ENCODE data around the gene SLC9A6.
"Not testable (repeated sequence)": the region's sequence is repeated elsewhere in the genome, so short reads cannot be mapped to it uniquely, and the experiment has no call there.

The SLC9A6 gene

GRCh38 chrX:136065044-136065671 lies 79.9 kb downstream of the SLC9A6 start:
- Histone ChIP-seq H3K4me3 (ENCODE audit: low read length) (no peak overlapping the region), H3K9ac (ENCODE audit: low read length) (peak overlapping the region; percentile 36), H3K9me3 (ENCODE audit: control insufficient read depth, low read length) (no peaks in the 10 kb centered on the region), H3K4me1 (ENCODE audit: control insufficient read depth, insufficient read depth, low read length) (peaks cover 30% of the 10 kb centered on the region), H3K36me3 (ENCODE audit: control insufficient read depth, insufficient read depth, low read length, severe bottlenecking) (no peaks in the 10 kb centered on the region), H3K27me3 (replicated peaks; ENCODE audit: control insufficient read depth, insufficient read depth, low read length) (peaks cover 20% of the 10 kb centered on the region)
- peak; percentile 53 for DNase-seq (ENCODE audit: low read depth)

GRCh38 chrX:136067097-136067496 lies 81.9 kb downstream of the SLC9A6 start:
- no peaks in the 10 kb centered on the region for H3K36me3 ChIP-seq (ENCODE audit: control insufficient read depth, insufficient read depth, low read length, severe bottlenecking)
- peaks cover 30% of the 10 kb centered on the region for H3K4me1 ChIP-seq (ENCODE audit: control insufficient read depth, insufficient read depth, low read length)
- peaks cover 6% of the 10 kb centered on the region for H3K27me3 ChIP-seq (replicated peaks; ENCODE audit: control insufficient read depth, insufficient read depth, low read length)
- H3K9me3 ChIP-seq (ENCODE audit: control insufficient read depth, low read length): no peaks in the 10 kb centered on the region
- no peak overlapping the region for H3K4me3 ChIP-seq (ENCODE audit: low read length)
- DNase-seq (ENCODE audit: low read depth): no peak
- H3K9ac ChIP-seq (ENCODE audit: low read length): no peak overlapping the region

GRCh38 chrX:136067966-136068365 lies 82.7 kb downstream of the SLC9A6 start:
- no peak overlapping the region for H3K9ac ChIP-seq (ENCODE audit: low read length)
- H3K27me3 ChIP-seq (replicated peaks; ENCODE audit: control insufficient read depth, insufficient read depth, low read length): peaks cover 11% of the 10 kb centered on the region
- H3K4me3 ChIP-seq (ENCODE audit: low read length): no peak overlapping the region
- H3K9me3 ChIP-seq (ENCODE audit: control insufficient read depth, low read length): no peaks in the 10 kb centered on the region
- H3K36me3 ChIP-seq (ENCODE audit: control insufficient read depth, insufficient read depth, low read length, severe bottlenecking): no peaks in the 10 kb centered on the region
- no peak for DNase-seq (ENCODE audit: low read depth)
- H3K4me1 ChIP-seq (ENCODE audit: control insufficient read depth, insufficient read depth, low read length): peaks cover 23% of the 10 kb centered on the region

- no peak overlapping the region for H3K9ac ChIP-seq (ENCODE audit: low read length)
- no peak overlapping the region for H3K4me3 ChIP-seq (ENCODE audit: low read length)
- H3K9me3 ChIP-seq (ENCODE audit: control insufficient read depth, low read length): peaks cover 6% of the 10 kb centered on the region
- no peak for DNase-seq (ENCODE audit: low read depth)
- H3K4me1 ChIP-seq (ENCODE audit: control insufficient read depth, insufficient read depth, low read length): no peaks in the 10 kb centered on the region
- H3K36me3 ChIP-seq (ENCODE audit: control insufficient read depth, insufficient read depth, low read length, severe bottlenecking): no peaks in the 10 kb centered on the region
- H3K27me3 ChIP-seq (replicated peaks; ENCODE audit: control insufficient read depth, insufficient read depth, low read length): peaks cover 38% of the 10 kb centered on the region
These were observed 91.7 kb downstream of the SLC9A6 start for GRCh38 chrX:136076942-136077341.

- H3K4me1 ChIP-seq (ENCODE audit: control insufficient read depth, insufficient read depth, low read length): no peaks in the 10 kb centered on the region
- peaks cover 6% of the 10 kb centered on the region for H3K9me3 ChIP-seq (ENCODE audit: control insufficient read depth, low read length)
These were observed 95.5 kb downstream of the SLC9A6 start for GRCh38 chrX:136080766-136081165.

GRCh38 chrX:136086521-136086920 lies 101.3 kb downstream of the SLC9A6 start:
- peaks cover 5% of the 10 kb centered on the region for H3K4me1 ChIP-seq (ENCODE audit: control insufficient read depth, insufficient read depth, low read length)
- peaks cover 3% of the 10 kb centered on the region for H3K27me3 ChIP-seq (replicated peaks; ENCODE audit: control insufficient read depth, insufficient read depth, low read length)
- DNase-seq (ENCODE audit: low read depth): peak; percentile 68

More at GRCh38 chrX:136080766-136081165, 95.5 kb downstream of the SLC9A6 start:
- DNase-seq (ENCODE audit: low read depth): no peak
- Histone ChIP-seq H3K9ac (ENCODE audit: low read length) (no peak overlapping the region), H3K27me3 (replicated peaks; ENCODE audit: control insufficient read depth, insufficient read depth, low read length) (peaks cover 32% of the 10 kb centered on the region), H3K36me3 (ENCODE audit: control insufficient read depth, insufficient read depth, low read length, severe bottlenecking) (no peaks in the 10 kb centered on the region), H3K4me3 (ENCODE audit: low read length) (no peak overlapping the region)

GRCh38 chrX:136091898-136092297 lies 106.7 kb downstream of the SLC9A6 start:
- H3K4me1 ChIP-seq (ENCODE audit: control insufficient read depth, insufficient read depth, low read length); H3K9ac ChIP-seq (ENCODE audit: low read length); DNase-seq (ENCODE audit: low read depth); H3K36me3 ChIP-seq (ENCODE audit: control insufficient read depth, insufficient read depth, low read length, severe bottlenecking); H3K4me3 ChIP-seq (ENCODE audit: low read length); H3K27me3 ChIP-seq (replicated peaks; ENCODE audit: control insufficient read depth, insufficient read depth, low read length); H3K9me3 ChIP-seq (ENCODE audit: control insufficient read depth, low read length): not testable (repeated sequence)

More at GRCh38 chrX:136086521-136086920, 101.3 kb downstream of the SLC9A6 start:
- no peaks in the 10 kb centered on the region for H3K36me3 ChIP-seq (ENCODE audit: control insufficient read depth, insufficient read depth, low read length, severe bottlenecking)
- no peaks in the 10 kb centered on the region for H3K9me3 ChIP-seq (ENCODE audit: control insufficient read depth, low read length)
- H3K4me3 ChIP-seq (ENCODE audit: low read length): no peak overlapping the region
- H3K9ac ChIP-seq (ENCODE audit: low read length): no peak overlapping the region

GRCh38 chrX:136094962-136095361 lies 109.7 kb downstream of the SLC9A6 start:
- Histone ChIP-seq H3K9me3 (ENCODE audit: control insufficient read depth, low read length) (no peaks in the 10 kb centered on the region), H3K9ac (ENCODE audit: low read length) (no peak overlapping the region), H3K4me3 (ENCODE audit: low read length) (no peak overlapping the region), H3K36me3 (ENCODE audit: control insufficient read depth, insufficient read depth, low read length, severe bottlenecking) (no peaks in the 10 kb centered on the region), H3K27me3 (replicated peaks; ENCODE audit: control insufficient read depth, insufficient read depth, low read length) (peaks cover 8% of the 10 kb centered on the region), H3K4me1 (ENCODE audit: control insufficient read depth, insufficient read depth, low read length) (no peaks in the 10 kb centered on the region)
- no peak for DNase-seq (ENCODE audit: low read depth)

Measured in adipocyte (in vitro differentiated cells).